OCI-LY3 (cell line): Measurements from ENCODE around the gene PRRT4.
A peak's percentile ranks its signal among the peaks of the same experiment; 100 is the strongest.

ENCODE experiments used
- H2AFZ ChIP-seq: fragments of 200-600, 300-600 bp; shearing (Covaris generic); 2 replicates; pipeline ENCODE4 v1.6.0; 2014; ENCODE audit warnings: antibody characterized with exemption, low read depth, low read length
- H3K27ac ChIP-seq: fragments of 200-600, 300-600 bp; sonication (generic); 2 replicates; pipeline ENCODE4 v1.5.1; 2014; ENCODE audit warnings: mild to moderate bottlenecking, low read length, moderate library complexity, mixed read lengths
- H3K27me3 ChIP-seq: fragments of 200-600, 300-600 bp; sonication (generic); 2 replicates; pipeline ENCODE4 v1.6.1; 2014; ENCODE audit warnings: low read depth, low read length, mixed read lengths
- H3K36me3 ChIP-seq: fragments of 200-600, 300-600 bp; sonication (generic); replicated peaks from 2 replicates; pipeline ENCODE3; 2014; ENCODE audit warnings: low read depth, low read length, mixed read lengths
- H3K4me1 ChIP-seq: fragments of 300-600, 200-600 bp; sonication (generic); 2 replicates; pipeline ENCODE4 v1.6.1; 2014; ENCODE audit warnings: low read length, mixed read lengths
- H3K4me2 ChIP-seq: fragments of 200-600, 300-600 bp; sonication (generic); 2 replicates; pipeline ENCODE4 v1.6.1; 2014; ENCODE audit warnings: low read length, mixed read lengths
- H3K4me3 ChIP-seq: fragments of 300-600, 200-600 bp; sonication (generic); 2 replicates; pipeline ENCODE4 v1.5.1; 2014; ENCODE audit warnings: antibody characterized with exemption, mild to moderate bottlenecking, low read length, moderate library complexity
- H3K79me2 ChIP-seq: fragments of 300-600, 200-600 bp; shearing (Covaris generic); 2 replicates; pipeline ENCODE4 v1.6.1; 2014; ENCODE audit warnings: mild to moderate bottlenecking, low read length, mixed read lengths
- H3K9ac ChIP-seq: fragments of 300-600, 200-600 bp; shearing (Covaris generic); 2 replicates; pipeline ENCODE4 v1.6.0; 2014; ENCODE audit warnings: mild to moderate bottlenecking, low read length, moderate library complexity
- H3K9me3 ChIP-seq: fragments of 200-600, 300-600 bp; shearing (Covaris generic); 2 replicates; pipeline ENCODE4 v1.6.1; 2014; ENCODE audit warnings: low read length, mixed read lengths; ENCODE audit not compliant: insufficient read depth
- H4K20me1 ChIP-seq: fragments of 200-600, 300-600 bp; sonication (generic); 2 replicates; pipeline ENCODE4 v1.6.1; 2016; ENCODE audit warnings: low read length, mixed read lengths; ENCODE audit not compliant: insufficient read depth
- EZH2phosphoT487 ChIP-seq: fragments of 200-600 bp; shearing (Covaris generic); IDR thresholded peaks from 2 replicates; pipeline ENCODE4 v1.6.1; 2018; ENCODE audit warnings: antibody characterized with exemption, mixed run types, low read depth
- TF ChIP-seq, protein P1 (sequence below): fragments of 200-600, 300-600 bp; sonication (generic); IDR thresholded peaks from 2 replicates; pipeline ENCODE4 v1.5.1; 2014; ENCODE audit warnings: antibody characterized with exemption, low read length, low read depth

The PRRT4 gene

GRCh38 chr7:128378637-128379036 is 17.1 kb upstream of the PRRT4 start:
- 0 out of 2 replicates have a peak overlapping the region, but pooled peaks have one; percentile 36 for H2AFZ ChIP-seq
- no peak overlapping the region for H3K4me2 ChIP-seq
- no peak overlapping the region for H3K9ac ChIP-seq
- H3K9me3 ChIP-seq, result no peaks in the 10 kb centered on the region
- H3K27ac ChIP-seq, result no peak overlapping the region
- H3K36me3 ChIP-seq, result no peaks in the 10 kb centered on the region
- no peaks in the 10 kb centered on the region; the same call in 1 of the 2 replicates for H3K4me1 ChIP-seq
- no peak for TF ChIP-seq EZH2phosphoT487
- TF ChIP-seq, protein P1, sequence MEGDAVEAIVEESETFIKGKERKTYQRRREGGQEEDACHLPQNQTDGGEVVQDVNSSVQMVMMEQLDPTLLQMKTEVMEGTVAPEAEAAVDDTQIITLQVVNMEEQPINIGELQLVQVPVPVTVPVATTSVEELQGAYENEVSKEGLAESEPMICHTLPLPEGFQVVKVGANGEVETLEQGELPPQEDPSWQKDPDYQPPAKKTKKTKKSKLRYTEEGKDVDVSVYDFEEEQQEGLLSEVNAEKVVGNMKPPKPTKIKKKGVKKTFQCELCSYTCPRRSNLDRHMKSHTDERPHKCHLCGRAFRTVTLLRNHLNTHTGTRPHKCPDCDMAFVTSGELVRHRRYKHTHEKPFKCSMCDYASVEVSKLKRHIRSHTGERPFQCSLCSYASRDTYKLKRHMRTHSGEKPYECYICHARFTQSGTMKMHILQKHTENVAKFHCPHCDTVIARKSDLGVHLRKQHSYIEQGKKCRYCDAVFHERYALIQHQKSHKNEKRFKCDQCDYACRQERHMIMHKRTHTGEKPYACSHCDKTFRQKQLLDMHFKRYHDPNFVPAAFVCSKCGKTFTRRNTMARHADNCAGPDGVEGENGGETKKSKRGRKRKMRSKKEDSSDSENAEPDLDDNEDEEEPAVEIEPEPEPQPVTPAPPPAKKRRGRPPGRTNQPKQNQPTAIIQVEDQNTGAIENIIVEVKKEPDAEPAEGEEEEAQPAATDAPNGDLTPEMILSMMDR, result no peak
- H3K79me2 ChIP-seq, result no peaks in the 10 kb centered on the region
- no peaks in the 10 kb centered on the region for H4K20me1 ChIP-seq
- peaks cover 3% of the 10 kb centered on the region; the same call in 1 of the 2 replicates for H3K27me3 ChIP-seq
- H3K4me3 ChIP-seq, result no peak overlapping the region

DNA sequence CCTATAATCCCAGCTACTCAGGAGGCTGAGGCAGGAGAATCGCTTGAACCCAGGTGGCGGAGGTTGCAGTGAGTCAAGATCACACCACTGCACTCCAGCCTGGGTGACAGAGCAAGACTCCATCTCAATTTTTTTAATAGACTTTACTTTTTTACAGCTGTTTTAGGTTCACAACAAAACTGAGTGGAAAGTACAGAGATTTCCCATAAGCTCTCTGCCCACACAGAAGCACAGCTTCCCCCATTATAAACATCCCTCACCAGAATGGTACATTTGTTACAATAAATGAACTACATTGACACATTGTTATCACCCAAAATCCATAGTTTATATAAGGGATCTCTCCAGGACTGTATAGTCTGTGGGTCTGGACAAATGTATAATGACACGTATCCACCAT is 14.6 kb upstream of the PRRT4 start:
- peaks cover 3% of the 10 kb centered on the region; the same call in 1 of the 2 replicates for H3K27me3 ChIP-seq
- H3K27ac ChIP-seq, result no peak overlapping the region
- no peaks in the 10 kb centered on the region for H3K36me3 ChIP-seq
- no peaks in the 10 kb centered on the region for H3K4me1 ChIP-seq
- H3K4me2 ChIP-seq, result no peak overlapping the region
- H3K9me3 ChIP-seq, result no peaks in the 10 kb centered on the region
- H3K9ac ChIP-seq, result no peak overlapping the region
- H3K4me3 ChIP-seq, result no peak overlapping the region
- H2AFZ ChIP-seq, result no peak overlapping the region
- H3K79me2 ChIP-seq, result no peaks in the 10 kb centered on the region
- no peak for TF ChIP-seq EZH2phosphoT487
- TF ChIP-seq, protein P1, result no peak
- no peaks in the 10 kb centered on the region for H4K20me1 ChIP-seq

DNA sequence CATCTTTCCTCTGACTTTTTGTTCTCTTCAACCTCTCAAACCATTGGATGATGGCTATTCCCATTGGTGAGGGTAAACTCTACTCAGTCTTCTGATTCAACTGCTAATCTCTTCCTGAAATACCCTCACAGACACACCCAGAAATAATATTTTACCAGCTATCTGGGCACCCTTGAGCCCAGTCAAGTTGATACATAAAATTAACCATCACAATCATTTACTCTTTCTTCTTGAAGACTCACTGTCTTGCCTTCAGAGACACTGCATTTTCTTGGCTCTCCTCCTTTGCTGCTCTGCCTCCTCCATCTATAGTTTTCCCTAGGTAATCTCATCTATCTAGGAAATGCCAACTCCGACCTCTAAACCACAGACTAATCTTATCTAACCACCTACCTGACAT is 12.6 kb upstream of the PRRT4 start:
- no peak overlapping the region for H3K27ac ChIP-seq
- no peak overlapping the region for H3K4me2 ChIP-seq
- H3K36me3 ChIP-seq, result no peaks in the 10 kb centered on the region
- H3K27me3 ChIP-seq, result peaks cover 3% of the 10 kb centered on the region; the same call in 1 of the 2 replicates
- TF ChIP-seq, protein P1, result no peak
- no peak for TF ChIP-seq EZH2phosphoT487
- H3K79me2 ChIP-seq, result no peaks in the 10 kb centered on the region
- H2AFZ ChIP-seq, result no peak overlapping the region
- H4K20me1 ChIP-seq, result no peaks in the 10 kb centered on the region
- H3K4me1 ChIP-seq, result no peaks in the 10 kb centered on the region
- H3K9ac ChIP-seq, result no peak overlapping the region
- no peaks in the 10 kb centered on the region for H3K9me3 ChIP-seq
- no peak overlapping the region for H3K4me3 ChIP-seq

DNA sequence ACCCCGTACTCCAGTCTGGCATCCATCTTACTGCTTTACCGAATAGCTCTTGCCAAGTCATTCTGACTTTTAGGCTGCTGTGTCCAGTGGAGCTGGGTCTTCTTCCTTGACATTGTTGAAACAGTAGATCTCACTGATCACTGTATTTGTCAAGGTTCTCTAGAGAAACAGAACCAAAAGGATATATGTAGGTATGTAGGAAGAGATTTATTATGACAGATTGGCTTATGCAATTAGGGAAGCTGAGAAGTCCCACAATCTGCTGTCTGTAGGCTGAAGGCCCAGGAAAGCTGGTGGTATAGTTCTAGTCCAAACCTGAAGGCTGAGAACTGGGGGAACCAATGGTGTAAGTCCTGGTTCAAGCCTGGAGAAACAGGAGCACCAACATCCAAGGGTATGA is 12.1 kb upstream of the PRRT4 start:
- no peak for TF ChIP-seq EZH2phosphoT487
- TF ChIP-seq, protein P1, result no peak
- no peak overlapping the region for H3K4me3 ChIP-seq
- no peak overlapping the region for H3K27ac ChIP-seq
- no peaks in the 10 kb centered on the region for H3K36me3 ChIP-seq
- no peaks in the 10 kb centered on the region for H3K4me1 ChIP-seq
- peaks cover 3% of the 10 kb centered on the region; the same call in 1 of the 2 replicates for H3K27me3 ChIP-seq
- H3K79me2 ChIP-seq, result no peaks in the 10 kb centered on the region
- H3K4me2 ChIP-seq, result no peak overlapping the region
- H3K9ac ChIP-seq, result no peak overlapping the region
- H2AFZ ChIP-seq, result no peak overlapping the region
- no peaks in the 10 kb centered on the region for H3K9me3 ChIP-seq
- no peaks in the 10 kb centered on the region for H4K20me1 ChIP-seq
